ENCODE data around the gene TRRAP. TPM values are rescaled to one million over a fixed set of nuclear protein-coding genes. Genes with fewer than 3 reads are reported as not detected.
A peak's percentile ranks its signal among the peaks of the same experiment; 100 is the strongest.

Gene TRRAP
- 8.7 TPM for polyA plus RNA-seq (2013, experiment 1 of 2)
- 7.7 TPM for polyA plus RNA-seq (2013, experiment 2 of 2)

DNA sequence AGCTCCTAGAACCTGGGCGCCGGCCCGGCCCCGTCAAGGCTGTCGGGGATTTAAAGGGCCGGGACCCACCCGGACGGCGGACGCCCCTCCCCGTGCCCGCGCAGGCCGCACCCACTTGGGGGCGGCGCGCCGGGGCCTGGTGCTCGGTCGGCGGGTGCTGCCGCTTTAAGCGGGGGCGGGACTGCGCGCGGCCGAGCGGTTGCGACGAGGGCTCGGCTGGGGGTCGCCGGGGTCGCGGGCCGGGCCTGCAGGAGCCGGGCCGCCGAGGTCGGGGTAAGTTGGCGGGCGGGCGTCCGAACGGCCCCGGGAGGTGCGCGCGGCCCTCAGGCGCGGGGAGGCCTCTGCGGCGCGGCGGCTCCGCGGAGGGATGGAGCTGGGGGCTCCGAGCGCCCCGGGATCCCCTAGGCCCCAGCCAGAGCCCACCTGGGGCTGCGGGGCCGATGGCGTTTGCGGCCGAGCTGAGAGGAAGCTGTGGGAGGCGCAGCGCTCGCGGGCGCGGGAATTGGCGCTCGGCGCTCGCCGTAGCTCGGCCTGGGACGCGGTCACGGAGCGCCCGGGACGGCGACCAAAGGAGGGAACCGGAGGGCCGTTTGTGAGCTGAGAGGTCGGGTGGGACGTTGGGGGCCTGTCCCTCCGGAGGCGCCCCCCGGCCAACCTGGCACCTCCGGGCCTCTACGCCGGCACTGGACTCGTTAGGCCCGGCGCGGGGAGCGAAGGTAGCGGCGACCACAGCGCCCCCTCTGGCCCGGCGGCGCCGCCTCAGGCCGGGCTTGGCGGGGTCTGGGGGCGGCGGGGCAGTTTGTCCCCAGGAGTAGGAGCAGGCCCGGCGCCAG, at the start of gene TRRAP:
Gene TRRAP, plus strand, starts transcription at position 168 of the 833 bp plus-strand sequence. CDS start 2,619 bp downstream, outside the sequence.
- under 1% methylated on average over 92 of the region's 113 CpGs for WGBS
- Histone ChIP-seq H3K4me3 (ENCODE audit: insufficient read depth in 1 of 2, low read depth in 1 of 2, low read length in 2 of 2) (peak within 1 kb of the TSS; percentile 96 to 98), H2AK5ac (ENCODE audit: low read length, severe bottlenecking) (peak within 1 kb of the TSS; percentile 33), H3K4ac (ENCODE audit: low read depth in 1 of 2, low read length in 2 of 2) (peak within 1 kb of the TSS; percentile 97 to 98), H3K9ac (ENCODE audit: low read length) (peak within 1 kb of the TSS; percentile 98), H2BK120ac (ENCODE audit: low read depth, low read length) (peak within 1 kb of the TSS; percentile 90), H3K36me3 (ENCODE audit: control insufficient read depth in 1 of 2, insufficient read depth in 2 of 2, low read depth in 1 of 2, low read length in 2 of 2) (peaks cover 11 to 30% of the 10 kb centered on the region in 2 experiments), H3K4me1 (ENCODE audit: control insufficient read depth, insufficient read depth, low read depth, low read length) (peaks cover 9% of the 10 kb centered on the region), H2AFZ (ENCODE audit: low read depth, low read length) (peak within 1 kb of the TSS; percentile 95), H3K27me3 (ENCODE audit: control insufficient read depth in 1 of 2, insufficient read depth in 1 of 2, low read length in 2 of 2) (no peaks in the 10 kb centered on the region), H4K8ac (ENCODE audit: low read length) (peak within 1 kb of the TSS; percentile 98), H2BK12ac (ENCODE audit: low read length in 2 of 2) (no peak within 1 kb of the TSS), H2BK15ac (ENCODE audit: low read depth, poor library complexity, severe bottlenecking) (peak within 1 kb of the TSS; percentile 85), H3K4me2 (ENCODE audit: low read length, poor library complexity, severe bottlenecking) (peak within 1 kb of the TSS; percentile 92), H3K18ac (ENCODE audit: low read depth in 1 of 2, low read length in 2 of 2) (peak within 1 kb of the TSS; percentile 87 to 97), H3K79me1 (replicated peaks; ENCODE audit: low read length, poor library complexity, severe bottlenecking) (peaks cover 4% of the 10 kb centered on the region), H3K9me3 (ENCODE audit: control insufficient read depth, low read length) (no peaks in the 10 kb centered on the region), H2BK5ac (ENCODE audit: low read depth, low read length, poor library complexity, severe bottlenecking) (peak within 1 kb of the TSS; percentile 87), H3K27ac (ENCODE audit: low read length, poor library complexity, severe bottlenecking) (no peak within 1 kb of the TSS), H3K14ac (ENCODE audit: low read length in 2 of 2) (peak within 1 kb of the TSS in 1 of 2 experiments; percentile 95), H4K91ac (ENCODE audit: low read length) (peak within 1 kb of the TSS; percentile 90), H3K23ac (ENCODE audit: low read length in 2 of 2) (peak within 1 kb of the TSS in 1 of 2 experiments; percentile 65)
- DNase-seq = peak; percentile 68

DNA sequence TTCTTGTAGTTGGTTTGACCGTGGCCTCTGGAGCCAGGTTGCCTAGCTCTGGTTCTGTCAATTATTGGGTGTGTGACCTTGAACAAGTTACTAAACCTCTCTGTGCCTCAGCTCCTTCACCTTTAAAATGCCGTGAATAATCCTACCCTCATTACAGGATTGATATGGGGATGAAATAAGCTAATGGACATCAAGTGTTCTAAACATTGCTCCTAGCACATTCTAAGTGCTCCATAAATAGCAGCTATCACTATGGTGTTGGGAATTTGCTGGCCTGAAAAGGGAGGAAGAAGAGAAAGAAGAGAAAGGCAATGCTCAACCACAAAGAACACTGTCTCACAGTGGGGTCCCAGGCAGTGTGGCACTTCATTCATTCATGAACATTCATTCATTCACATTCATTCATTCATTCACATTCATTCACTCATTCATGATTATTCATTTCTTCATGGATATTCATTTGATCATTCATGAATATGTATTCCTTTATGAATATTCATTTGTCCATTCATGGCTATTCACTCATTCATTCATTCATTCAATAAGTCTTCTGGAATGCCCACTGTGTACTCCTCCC, 47.3 kb upstream of the TRRAP start:
- H3K4me1 ChIP-seq (ENCODE audit: control insufficient read depth, insufficient read depth, low read depth, low read length) = no peaks in the 10 kb centered on the region
- no peak for DNase-seq
- no peak overlapping the region for H2AK5ac ChIP-seq (ENCODE audit: low read length, severe bottlenecking)
- no peak overlapping the region for H3K4me2 ChIP-seq (ENCODE audit: low read length, poor library complexity, severe bottlenecking)
- no peak overlapping the region for H2BK5ac ChIP-seq (ENCODE audit: low read depth, low read length, poor library complexity, severe bottlenecking)
- H3K27me3 ChIP-seq (ENCODE audit: control insufficient read depth in 1 of 2, insufficient read depth in 1 of 2, low read length in 2 of 2) = peaks cover 6 to 52% of the 10 kb centered on the region in 2 experiments
- H3K4me3 ChIP-seq (ENCODE audit: insufficient read depth in 1 of 2, low read depth in 1 of 2, low read length in 2 of 2) = no peak overlapping the region
- H3K27ac ChIP-seq (ENCODE audit: low read length, poor library complexity, severe bottlenecking) = no peak overlapping the region
- H4K91ac ChIP-seq (ENCODE audit: low read length) = no peak overlapping the region
- no peak overlapping the region for H2AFZ ChIP-seq (ENCODE audit: low read depth, low read length)
- no peak overlapping the region for H3K9ac ChIP-seq (ENCODE audit: low read length)
- H2BK120ac ChIP-seq (ENCODE audit: low read depth, low read length) = no peak overlapping the region
- H3K9me3 ChIP-seq (ENCODE audit: control insufficient read depth, low read length) = no peaks in the 10 kb centered on the region
- no peak overlapping the region for H3K14ac ChIP-seq (ENCODE audit: low read length in 2 of 2)
- H3K79me1 ChIP-seq (replicated peaks; ENCODE audit: low read length, poor library complexity, severe bottlenecking) = no peaks in the 10 kb centered on the region
- H3K18ac ChIP-seq (ENCODE audit: low read depth in 1 of 2, low read length in 2 of 2) = no peak overlapping the region
- H2BK12ac ChIP-seq (ENCODE audit: low read length in 2 of 2) = no peak overlapping the region
- no peak overlapping the region for H2BK15ac ChIP-seq (ENCODE audit: low read depth, poor library complexity, severe bottlenecking)
- H3K36me3 ChIP-seq (ENCODE audit: control insufficient read depth in 1 of 2, insufficient read depth in 2 of 2, low read depth in 1 of 2, low read length in 2 of 2) = no peaks in the 10 kb centered on the region
- H3K23ac ChIP-seq (ENCODE audit: low read length in 2 of 2) = no peak overlapping the region
- no peak overlapping the region for H3K4ac ChIP-seq (ENCODE audit: low read depth in 1 of 2, low read length in 2 of 2)
- H4K8ac ChIP-seq (ENCODE audit: low read length) = no peak overlapping the region
- WGBS = 71% methylated on average over 1 of the region's 2 CpGs

DNA sequence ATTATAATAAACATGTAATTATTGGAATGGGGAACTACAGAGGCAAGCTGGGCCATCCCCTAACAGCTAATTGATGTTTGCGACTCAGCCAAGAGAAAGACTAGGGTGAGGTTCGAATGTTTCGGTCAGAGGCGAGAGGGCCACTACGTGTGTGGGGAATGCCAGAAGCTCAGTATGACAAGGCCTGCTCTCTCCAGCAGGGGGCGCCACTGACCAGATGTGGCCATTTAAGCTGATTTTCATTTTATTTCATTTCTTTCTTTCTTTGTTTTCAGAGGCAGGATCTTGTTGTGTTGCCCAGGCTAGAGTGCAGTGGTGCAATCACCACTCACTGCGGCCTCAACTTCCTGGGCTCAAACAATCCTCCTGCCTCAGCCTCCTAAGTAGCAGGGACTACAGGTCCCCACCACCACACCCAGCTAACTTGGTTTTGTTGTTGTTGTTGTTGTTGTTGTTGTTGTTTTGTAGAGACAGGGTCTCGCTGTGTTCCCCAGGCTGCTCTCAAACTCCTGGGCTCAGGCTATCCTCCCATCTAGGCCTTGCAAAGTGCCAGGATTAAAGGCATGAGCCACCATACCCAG, 46.6 kb upstream of the TRRAP start:
- Histone ChIP-seq H3K4me3 (ENCODE audit: insufficient read depth in 1 of 2, low read depth in 1 of 2, low read length in 2 of 2) (no peak overlapping the region), H2AK5ac (ENCODE audit: low read length, severe bottlenecking) (no peak overlapping the region), H2AFZ (ENCODE audit: low read depth, low read length) (no peak overlapping the region), H3K4me2 (ENCODE audit: low read length, poor library complexity, severe bottlenecking) (no peak overlapping the region), H3K4ac (ENCODE audit: low read depth in 1 of 2, low read length in 2 of 2) (no peak overlapping the region), H3K36me3 (ENCODE audit: control insufficient read depth in 1 of 2, insufficient read depth in 2 of 2, low read depth in 1 of 2, low read length in 2 of 2) (no peaks in the 10 kb centered on the region), H4K8ac (ENCODE audit: low read length) (no peak overlapping the region), H2BK12ac (ENCODE audit: low read length in 2 of 2) (no peak overlapping the region), H3K27ac (ENCODE audit: low read length, poor library complexity, severe bottlenecking) (no peak overlapping the region), H3K27me3 (ENCODE audit: control insufficient read depth in 1 of 2, insufficient read depth in 1 of 2, low read length in 2 of 2) (peaks cover 6 to 51% of the 10 kb centered on the region in 2 experiments), H2BK15ac (ENCODE audit: low read depth, poor library complexity, severe bottlenecking) (no peak overlapping the region), H3K9me3 (ENCODE audit: control insufficient read depth, low read length) (no peaks in the 10 kb centered on the region), H2BK120ac (ENCODE audit: low read depth, low read length) (no peak overlapping the region), H3K9ac (ENCODE audit: low read length) (no peak overlapping the region), H3K14ac (ENCODE audit: low read length in 2 of 2) (no peak overlapping the region), H3K23ac (ENCODE audit: low read length in 2 of 2) (no peak overlapping the region), H3K4me1 (ENCODE audit: control insufficient read depth, insufficient read depth, low read depth, low read length) (no peaks in the 10 kb centered on the region), H2BK5ac (ENCODE audit: low read depth, low read length, poor library complexity, severe bottlenecking) (no peak overlapping the region), H4K91ac (ENCODE audit: low read length) (no peak overlapping the region), H3K79me1 (replicated peaks; ENCODE audit: low read length, poor library complexity, severe bottlenecking) (no peaks in the 10 kb centered on the region), H3K18ac (ENCODE audit: low read depth in 1 of 2, low read length in 2 of 2) (no peak overlapping the region)
- WGBS = 84% methylated on average over 5 of the region's 8 CpGs
- peak; percentile 7 for DNase-seq

DNA sequence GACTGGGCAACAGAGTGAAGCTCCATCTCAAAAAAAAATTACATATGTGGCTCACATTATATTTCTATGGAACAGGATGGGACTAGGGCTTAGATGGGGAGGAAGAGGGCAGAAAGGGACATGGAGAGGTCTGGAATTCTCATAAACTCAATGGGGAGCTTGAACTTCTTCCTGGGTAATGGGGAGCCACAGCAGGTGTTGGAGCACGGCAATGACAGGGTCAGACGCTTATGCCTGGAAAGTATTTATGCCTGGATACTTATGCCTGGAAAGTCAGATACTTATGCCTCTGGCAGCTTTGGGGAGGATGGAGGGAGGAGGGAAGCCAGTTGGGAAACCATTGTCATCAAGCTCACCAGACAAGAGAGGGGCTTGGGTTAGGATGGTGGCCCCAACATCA, 45.3 kb upstream of the TRRAP start:
- peaks cover 6% of the 10 kb centered on the region for H3K4me1 ChIP-seq (ENCODE audit: control insufficient read depth, insufficient read depth, low read depth, low read length)
- H3K4ac ChIP-seq (ENCODE audit: low read depth in 1 of 2, low read length in 2 of 2) = no peak overlapping the region
- H3K23ac ChIP-seq (ENCODE audit: low read length in 2 of 2) = no peak overlapping the region
- peaks cover 6 to 51% of the 10 kb centered on the region in 2 experiments for H3K27me3 ChIP-seq (ENCODE audit: control insufficient read depth in 1 of 2, insufficient read depth in 1 of 2, low read length in 2 of 2)
- no peak overlapping the region for H2BK15ac ChIP-seq (ENCODE audit: low read depth, poor library complexity, severe bottlenecking)
- no peak overlapping the region for H2BK120ac ChIP-seq (ENCODE audit: low read depth, low read length)
- WGBS = 91% methylated on average over 2 of the region's 2 CpGs
- H4K8ac ChIP-seq (ENCODE audit: low read length) = no peak overlapping the region
- no peak overlapping the region for H3K4me2 ChIP-seq (ENCODE audit: low read length, poor library complexity, severe bottlenecking)
- no peak overlapping the region for H3K27ac ChIP-seq (ENCODE audit: low read length, poor library complexity, severe bottlenecking)
- no peaks in the 10 kb centered on the region for H3K36me3 ChIP-seq (ENCODE audit: control insufficient read depth in 1 of 2, insufficient read depth in 2 of 2, low read depth in 1 of 2, low read length in 2 of 2)
- H2BK5ac ChIP-seq (ENCODE audit: low read depth, low read length, poor library complexity, severe bottlenecking) = no peak overlapping the region
- H2AFZ ChIP-seq (ENCODE audit: low read depth, low read length) = no peak overlapping the region
- no peak overlapping the region for H3K9ac ChIP-seq (ENCODE audit: low read length)
- no peak overlapping the region for H2AK5ac ChIP-seq (ENCODE audit: low read length, severe bottlenecking)
- no peak for DNase-seq
- no peaks in the 10 kb centered on the region for H3K9me3 ChIP-seq (ENCODE audit: control insufficient read depth, low read length)
- no peak overlapping the region for H3K4me3 ChIP-seq (ENCODE audit: insufficient read depth in 1 of 2, low read depth in 1 of 2, low read length in 2 of 2)
- H3K79me1 ChIP-seq (replicated peaks; ENCODE audit: low read length, poor library complexity, severe bottlenecking) = no peaks in the 10 kb centered on the region
- H3K18ac ChIP-seq (ENCODE audit: low read depth in 1 of 2, low read length in 2 of 2) = no peak overlapping the region
- H4K91ac ChIP-seq (ENCODE audit: low read length) = no peak overlapping the region
- H2BK12ac ChIP-seq (ENCODE audit: low read length in 2 of 2) = no peak overlapping the region
- no peak overlapping the region for H3K14ac ChIP-seq (ENCODE audit: low read length in 2 of 2)
